ENCODE data around the gene CAMK1D.

Gene CAMK1D

DNA sequence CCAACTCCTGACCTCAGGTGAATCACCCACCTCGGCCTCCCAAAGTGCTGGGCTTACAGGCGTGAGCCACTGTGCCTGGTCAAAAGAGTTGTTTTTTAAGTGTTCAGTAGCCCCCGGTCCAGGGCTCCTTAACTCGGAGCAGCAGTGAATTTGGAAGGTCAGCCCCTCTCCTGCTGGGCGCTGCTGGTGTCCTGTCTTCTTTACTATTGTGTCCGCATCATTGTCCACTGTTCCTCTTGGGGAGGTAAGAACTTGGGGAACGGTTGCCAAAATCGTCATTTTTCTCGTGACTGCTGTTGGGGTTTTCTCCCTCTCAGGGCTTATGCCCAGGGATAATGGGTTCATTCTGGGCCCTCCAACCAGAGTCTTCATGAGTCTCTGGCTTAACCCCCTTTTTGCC, 46.7 kb downstream of the CAMK1D start:
- H3K27me3 ChIP-seq (replicated peaks; ENCODE audit: insufficient read depth, low read length) = no peaks in the 10 kb centered on the region
- H3K9ac ChIP-seq (ENCODE audit: low read length) = no peak overlapping the region
- no peak overlapping the region for H2AFZ ChIP-seq (ENCODE audit: low read length)
- H3K9me2 ChIP-seq (replicated peaks; ENCODE audit: insufficient read depth, low read length) = no peaks in the 10 kb centered on the region
- H3K4me2 ChIP-seq (ENCODE audit: low read depth, low read length) = no peak overlapping the region
- no peaks in the 10 kb centered on the region for H3K36me3 ChIP-seq (replicated peaks; ENCODE audit: insufficient read depth, low read length)
- H3K27ac ChIP-seq (ENCODE audit: low read length) = no peak overlapping the region
- no peak for TF ChIP-seq EZH2phosphoT487 (IDR thresholded peaks at IDR 0.05; ENCODE audit: low read length)
- no peak for TF ChIP-seq EZH2 (optimal IDR thresholded peaks at IDR 0.05; ENCODE audit: low read depth, low read length)
- TF ChIP-seq, protein P1, sequence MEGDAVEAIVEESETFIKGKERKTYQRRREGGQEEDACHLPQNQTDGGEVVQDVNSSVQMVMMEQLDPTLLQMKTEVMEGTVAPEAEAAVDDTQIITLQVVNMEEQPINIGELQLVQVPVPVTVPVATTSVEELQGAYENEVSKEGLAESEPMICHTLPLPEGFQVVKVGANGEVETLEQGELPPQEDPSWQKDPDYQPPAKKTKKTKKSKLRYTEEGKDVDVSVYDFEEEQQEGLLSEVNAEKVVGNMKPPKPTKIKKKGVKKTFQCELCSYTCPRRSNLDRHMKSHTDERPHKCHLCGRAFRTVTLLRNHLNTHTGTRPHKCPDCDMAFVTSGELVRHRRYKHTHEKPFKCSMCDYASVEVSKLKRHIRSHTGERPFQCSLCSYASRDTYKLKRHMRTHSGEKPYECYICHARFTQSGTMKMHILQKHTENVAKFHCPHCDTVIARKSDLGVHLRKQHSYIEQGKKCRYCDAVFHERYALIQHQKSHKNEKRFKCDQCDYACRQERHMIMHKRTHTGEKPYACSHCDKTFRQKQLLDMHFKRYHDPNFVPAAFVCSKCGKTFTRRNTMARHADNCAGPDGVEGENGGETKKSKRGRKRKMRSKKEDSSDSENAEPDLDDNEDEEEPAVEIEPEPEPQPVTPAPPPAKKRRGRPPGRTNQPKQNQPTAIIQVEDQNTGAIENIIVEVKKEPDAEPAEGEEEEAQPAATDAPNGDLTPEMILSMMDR (IDR thresholded peaks at IDR 0.05; ENCODE audit: low read length) = no peak
- peaks cover 63% of the 10 kb centered on the region for H3K79me2 ChIP-seq (ENCODE audit: low read length)
- no peak for DNase-seq
- no peaks in the 10 kb centered on the region for H3K9me3 ChIP-seq (replicated peaks; ENCODE audit: insufficient read depth, low read length)
- H4K20me1 ChIP-seq (ENCODE audit: insufficient read depth, low read length) = no peaks in the 10 kb centered on the region
- no peak overlapping the region for H3K4me3 ChIP-seq (ENCODE audit: low read length)
- no peaks in the 10 kb centered on the region for H3F3A ChIP-seq (ENCODE audit: insufficient read depth, low read length)
- no peaks in the 10 kb centered on the region for H3K4me1 ChIP-seq (ENCODE audit: low read length)

DNA sequence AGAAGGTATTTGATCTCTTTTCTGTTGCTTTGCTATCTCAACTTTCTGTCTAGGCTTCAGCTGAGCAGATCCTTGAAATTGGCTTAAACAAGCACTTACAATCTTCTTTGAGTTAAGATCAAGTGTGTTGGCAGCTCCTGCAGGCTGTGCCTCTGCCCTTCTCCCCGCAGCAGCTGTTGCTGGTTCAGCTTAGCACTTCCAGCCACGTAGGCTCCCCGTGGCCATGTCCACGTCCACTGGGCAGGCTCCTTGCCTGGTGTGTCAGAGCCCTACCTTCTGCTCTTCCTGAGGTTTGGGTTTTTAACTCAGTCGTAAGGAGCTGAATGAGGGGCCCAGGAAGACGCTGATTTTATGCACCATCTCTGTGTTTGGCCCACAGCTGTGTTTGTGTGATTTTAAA, 47.2 kb downstream of the CAMK1D start:
- Histone ChIP-seq H3K4me3 (ENCODE audit: low read length) (no peak overlapping the region), H3K4me1 (ENCODE audit: low read length) (no peaks in the 10 kb centered on the region), H3K9me3 (replicated peaks; ENCODE audit: insufficient read depth, low read length) (no peaks in the 10 kb centered on the region), H3F3A (ENCODE audit: insufficient read depth, low read length) (no peaks in the 10 kb centered on the region), H2AFZ (ENCODE audit: low read length) (no peak overlapping the region), H4K20me1 (ENCODE audit: insufficient read depth, low read length) (no peaks in the 10 kb centered on the region), H3K27ac (ENCODE audit: low read length) (no peak overlapping the region), H3K79me2 (ENCODE audit: low read length) (peaks cover 61% of the 10 kb centered on the region), H3K27me3 (replicated peaks; ENCODE audit: insufficient read depth, low read length) (no peaks in the 10 kb centered on the region), H3K36me3 (replicated peaks; ENCODE audit: insufficient read depth, low read length) (no peaks in the 10 kb centered on the region), H3K4me2 (ENCODE audit: low read depth, low read length) (no peak overlapping the region), H3K9ac (ENCODE audit: low read length) (no peak overlapping the region), H3K9me2 (replicated peaks; ENCODE audit: insufficient read depth, low read length) (no peaks in the 10 kb centered on the region)
- DNase-seq = no peak
- TF ChIP-seq EZH2 (optimal IDR thresholded peaks at IDR 0.05; ENCODE audit: low read depth, low read length) (no peak), EZH2phosphoT487 (IDR thresholded peaks at IDR 0.05; ENCODE audit: low read length) (no peak)
- TF ChIP-seq, protein P1 (IDR thresholded peaks at IDR 0.05; ENCODE audit: low read length) = no peak

DNA sequence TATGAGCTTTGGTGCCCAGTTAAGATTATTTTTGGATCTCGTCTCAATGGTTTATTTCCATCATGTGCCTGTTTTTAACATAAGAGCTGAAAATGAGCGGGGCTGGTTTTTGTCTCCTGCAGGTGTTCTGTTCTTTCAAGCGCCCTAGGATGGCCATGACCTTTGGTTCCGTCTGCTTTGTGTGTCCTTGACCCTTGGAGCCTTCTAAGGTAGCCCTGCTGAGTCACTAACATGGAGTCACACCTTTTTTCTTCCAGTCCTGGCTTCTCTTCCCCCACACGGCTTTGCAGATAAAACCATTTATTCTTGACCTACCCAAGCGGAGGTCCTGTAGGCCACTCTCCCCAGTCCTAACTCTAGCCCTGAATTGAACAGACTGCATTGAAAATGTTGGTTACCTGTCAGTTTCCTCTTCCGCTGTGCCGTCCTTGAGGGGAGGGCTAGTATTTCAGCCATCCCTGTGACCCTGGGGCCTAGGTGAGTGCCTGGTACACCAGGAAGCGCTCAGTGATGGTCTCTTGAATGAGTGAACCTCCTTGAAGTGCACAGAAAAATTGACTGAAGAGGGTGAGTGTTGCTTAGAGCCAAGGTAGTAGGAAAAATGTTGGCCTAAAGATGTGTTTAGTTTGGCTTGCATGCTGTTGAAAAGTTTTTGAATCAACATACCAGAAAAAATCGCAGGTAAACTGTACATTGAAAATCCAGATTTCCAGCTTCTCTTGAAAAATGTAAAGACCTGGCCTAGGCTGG, 48.0 kb downstream of the CAMK1D start:
- TF ChIP-seq EZH2phosphoT487 (IDR thresholded peaks at IDR 0.05; ENCODE audit: low read length) = no peak
- no peak for TF ChIP-seq EZH2 (optimal IDR thresholded peaks at IDR 0.05; ENCODE audit: low read depth, low read length)
- Histone ChIP-seq H3K4me1 (ENCODE audit: low read length) (no peaks in the 10 kb centered on the region), H3K27me3 (replicated peaks; ENCODE audit: insufficient read depth, low read length) (no peaks in the 10 kb centered on the region), H3K9ac (ENCODE audit: low read length) (no peak overlapping the region), H3K4me3 (ENCODE audit: low read length) (no peak overlapping the region), H3F3A (ENCODE audit: insufficient read depth, low read length) (no peaks in the 10 kb centered on the region), H3K9me2 (replicated peaks; ENCODE audit: insufficient read depth, low read length) (no peaks in the 10 kb centered on the region), H3K4me2 (ENCODE audit: low read depth, low read length) (no peak overlapping the region), H2AFZ (ENCODE audit: low read length) (no peak overlapping the region), H3K27ac (ENCODE audit: low read length) (no peak overlapping the region), H3K36me3 (replicated peaks; ENCODE audit: insufficient read depth, low read length) (no peaks in the 10 kb centered on the region), H4K20me1 (ENCODE audit: insufficient read depth, low read length) (no peaks in the 10 kb centered on the region), H3K9me3 (replicated peaks; ENCODE audit: insufficient read depth, low read length) (no peaks in the 10 kb centered on the region), H3K79me2 (ENCODE audit: low read length) (peaks cover 64% of the 10 kb centered on the region)
- no peak for DNase-seq

DNA sequence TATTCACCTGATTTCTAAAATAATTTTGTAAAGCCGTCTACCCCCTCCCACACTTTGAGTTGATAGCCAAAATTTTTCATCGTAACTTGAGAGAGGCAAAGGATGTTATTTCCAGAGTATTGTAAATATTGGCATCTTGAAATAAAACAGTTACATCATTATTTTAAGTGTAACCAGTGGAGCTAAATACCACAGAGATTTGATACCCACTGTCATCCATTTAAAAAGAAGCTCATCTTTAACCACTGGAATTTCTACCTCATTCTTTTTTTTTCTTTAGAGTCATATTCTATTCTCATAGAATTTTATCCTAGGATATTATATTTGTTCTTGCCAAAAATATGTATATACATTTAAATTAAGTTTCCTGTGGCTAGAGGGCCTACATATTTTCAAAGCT, 48.6 kb downstream of the CAMK1D start:
- no peak overlapping the region for H3K9ac ChIP-seq (ENCODE audit: low read length)
- TF ChIP-seq, protein P1 (IDR thresholded peaks at IDR 0.05; ENCODE audit: low read length) = no peak
- TF ChIP-seq EZH2 (optimal IDR thresholded peaks at IDR 0.05; ENCODE audit: low read depth, low read length) (no peak), EZH2phosphoT487 (IDR thresholded peaks at IDR 0.05; ENCODE audit: low read length) (no peak)
- H3K79me2 ChIP-seq (ENCODE audit: low read length) = peaks cover 67% of the 10 kb centered on the region

More for the DNA sequence above, 48.6 kb downstream of the CAMK1D start:
- H2AFZ ChIP-seq (ENCODE audit: low read length) = no peak overlapping the region
- no peak for DNase-seq
- H3K9me3 ChIP-seq (replicated peaks; ENCODE audit: insufficient read depth, low read length) = no peaks in the 10 kb centered on the region
- no peaks in the 10 kb centered on the region for H4K20me1 ChIP-seq (ENCODE audit: insufficient read depth, low read length)
- no peak overlapping the region for H3K4me2 ChIP-seq (ENCODE audit: low read depth, low read length)
- no peaks in the 10 kb centered on the region for H3F3A ChIP-seq (ENCODE audit: insufficient read depth, low read length)
- H3K9me2 ChIP-seq (replicated peaks; ENCODE audit: insufficient read depth, low read length) = no peaks in the 10 kb centered on the region
- H3K4me1 ChIP-seq (ENCODE audit: low read length) = no peaks in the 10 kb centered on the region
- H3K4me3 ChIP-seq (ENCODE audit: low read length) = no peak overlapping the region
- no peaks in the 10 kb centered on the region for H3K36me3 ChIP-seq (replicated peaks; ENCODE audit: insufficient read depth, low read length)
- no peak overlapping the region for H3K27ac ChIP-seq (ENCODE audit: low read length)
- no peaks in the 10 kb centered on the region for H3K27me3 ChIP-seq (replicated peaks; ENCODE audit: insufficient read depth, low read length)
